Measurements from ENCODE around the gene IKBKE. TPM values are rescaled to one million over a fixed set of nuclear protein-coding genes. Genes with fewer than 3 reads are reported as not detected.

Gene IKBKE
- total RNA-seq, 4 donors from 2014 or later: 5.7 to 27.0 (median 17.4) TPM

DNA sequence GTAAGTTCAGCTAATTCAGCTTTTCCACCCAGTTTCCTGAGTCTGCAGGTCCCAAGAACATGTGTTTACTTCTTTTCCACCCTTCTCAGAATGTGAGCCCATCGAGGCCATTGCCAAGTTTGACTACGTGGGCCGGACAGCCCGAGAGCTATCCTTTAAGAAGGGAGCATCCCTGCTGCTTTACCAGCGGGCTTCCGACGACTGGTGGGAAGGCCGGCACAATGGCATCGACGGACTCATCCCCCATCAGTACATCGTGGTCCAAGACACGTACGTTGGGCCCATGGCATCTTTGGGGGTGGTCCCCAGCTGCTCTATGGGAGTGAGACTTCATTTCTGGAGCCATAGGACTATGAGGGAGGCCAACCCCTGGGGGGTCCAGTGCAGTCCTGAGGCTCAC is 17.2 kb upstream of the IKBKE start:
- TF ChIP-seq EP300 (IDR thresholded peaks at IDR 0.05) (no peak), POLR2AphosphoS5 (IDR thresholded peaks at IDR 0.05) (no peak), POLR2A (IDR thresholded peaks at IDR 0.05) (no peak)
- TF ChIP-seq, protein P1, sequence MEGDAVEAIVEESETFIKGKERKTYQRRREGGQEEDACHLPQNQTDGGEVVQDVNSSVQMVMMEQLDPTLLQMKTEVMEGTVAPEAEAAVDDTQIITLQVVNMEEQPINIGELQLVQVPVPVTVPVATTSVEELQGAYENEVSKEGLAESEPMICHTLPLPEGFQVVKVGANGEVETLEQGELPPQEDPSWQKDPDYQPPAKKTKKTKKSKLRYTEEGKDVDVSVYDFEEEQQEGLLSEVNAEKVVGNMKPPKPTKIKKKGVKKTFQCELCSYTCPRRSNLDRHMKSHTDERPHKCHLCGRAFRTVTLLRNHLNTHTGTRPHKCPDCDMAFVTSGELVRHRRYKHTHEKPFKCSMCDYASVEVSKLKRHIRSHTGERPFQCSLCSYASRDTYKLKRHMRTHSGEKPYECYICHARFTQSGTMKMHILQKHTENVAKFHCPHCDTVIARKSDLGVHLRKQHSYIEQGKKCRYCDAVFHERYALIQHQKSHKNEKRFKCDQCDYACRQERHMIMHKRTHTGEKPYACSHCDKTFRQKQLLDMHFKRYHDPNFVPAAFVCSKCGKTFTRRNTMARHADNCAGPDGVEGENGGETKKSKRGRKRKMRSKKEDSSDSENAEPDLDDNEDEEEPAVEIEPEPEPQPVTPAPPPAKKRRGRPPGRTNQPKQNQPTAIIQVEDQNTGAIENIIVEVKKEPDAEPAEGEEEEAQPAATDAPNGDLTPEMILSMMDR (IDR thresholded peaks at IDR 0.05): no peak
- peaks cover 59% of the 10 kb centered on the region for H3K36me3 ChIP-seq
- WGBS: 98% methylated on average over 13 of the region's 13 CpGs
- no peak for DNase-seq (ENCODE audit: low spot score in 2 of 2)
- H3K27me3 ChIP-seq: no peaks in the 10 kb centered on the region
- H3K4me3 ChIP-seq: no peak overlapping the region
- peaks cover 24% of the 10 kb centered on the region for H3K4me1 ChIP-seq
- no peak overlapping the region for H3K27ac ChIP-seq
- no peaks in the 10 kb centered on the region for H3K9me3 ChIP-seq

DNA sequence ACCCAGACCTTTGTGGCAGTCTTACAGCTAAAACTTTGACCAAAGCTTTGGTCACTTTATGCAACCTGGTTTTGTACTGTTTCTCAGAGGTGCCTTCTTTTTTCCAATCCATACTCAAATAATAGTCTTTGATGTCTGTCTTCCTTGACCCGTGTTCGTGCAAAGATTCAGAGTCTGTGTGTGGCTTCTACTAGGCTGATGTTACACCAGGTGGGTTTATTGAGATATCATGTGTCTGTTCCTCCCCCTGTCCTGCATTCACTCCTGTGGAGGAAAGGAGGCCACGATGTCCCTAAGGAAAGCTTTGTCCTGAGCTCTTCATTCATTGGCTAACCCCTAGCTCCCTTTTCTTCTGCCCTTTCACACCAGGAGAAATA is 15.0 kb upstream of the IKBKE start:
- no peak for DNase-seq (ENCODE audit: low spot score in 2 of 2)
- Histone ChIP-seq H3K27me3 (no peaks in the 10 kb centered on the region), H3K4me1 (peaks cover 24% of the 10 kb centered on the region), H3K9me3 (no peaks in the 10 kb centered on the region), H3K27ac (no peak overlapping the region), H3K36me3 (peaks cover 56% of the 10 kb centered on the region), H3K4me3 (no peak overlapping the region)
- 78% methylated on average over 3 of the region's 3 CpGs for WGBS
- TF ChIP-seq POLR2A (IDR thresholded peaks at IDR 0.05): no peak
- no peak for TF ChIP-seq EP300 (IDR thresholded peaks at IDR 0.05)
- TF ChIP-seq POLR2AphosphoS5 (IDR thresholded peaks at IDR 0.05): no peak
- TF ChIP-seq, protein P1 (IDR thresholded peaks at IDR 0.05): no peak

DNA sequence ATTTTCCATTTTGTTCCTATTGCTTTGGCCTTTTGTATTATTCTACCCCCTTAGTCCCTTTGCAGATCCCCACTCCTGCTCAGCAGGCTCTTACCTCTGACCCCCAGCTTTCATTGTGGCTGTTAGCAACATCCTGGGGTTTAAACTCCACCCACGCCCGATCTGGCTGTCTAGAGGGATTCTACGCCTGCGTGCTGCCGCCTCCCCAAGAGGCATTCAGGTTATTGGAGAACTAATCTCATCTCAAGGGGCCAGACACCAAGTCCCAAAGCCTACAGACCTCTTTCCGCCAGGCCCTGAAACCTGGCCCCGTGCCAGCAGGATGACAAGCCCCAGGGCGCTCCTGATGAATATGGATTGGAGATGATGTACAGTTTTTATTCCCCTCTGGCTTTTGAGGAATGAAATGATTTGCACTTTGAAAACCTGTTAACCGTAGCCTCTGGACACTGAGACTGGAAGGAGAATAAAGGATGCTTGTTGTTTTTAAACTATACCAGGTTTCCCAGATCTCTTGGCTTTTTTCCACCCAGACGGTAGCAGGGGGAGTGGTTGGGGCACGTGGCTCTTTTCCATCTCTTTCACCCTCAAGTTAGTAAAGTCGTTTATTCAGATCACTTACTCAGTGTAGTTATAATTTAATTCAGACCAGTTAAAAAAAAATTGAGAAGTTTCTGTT is 14.5 kb upstream of the IKBKE start:
- Histone ChIP-seq H3K36me3 (peaks cover 53% of the 10 kb centered on the region), H3K4me3 (no peak overlapping the region), H3K4me1 (peaks cover 24% of the 10 kb centered on the region), H3K27ac (no peak overlapping the region), H3K27me3 (no peaks in the 10 kb centered on the region), H3K9me3 (no peaks in the 10 kb centered on the region)
- TF ChIP-seq, protein P1 (IDR thresholded peaks at IDR 0.05): no peak
- TF ChIP-seq POLR2A (IDR thresholded peaks at IDR 0.05): no peak
- TF ChIP-seq POLR2AphosphoS5 (IDR thresholded peaks at IDR 0.05): no peak
- no peak for TF ChIP-seq EP300 (IDR thresholded peaks at IDR 0.05)
- 45% methylated on average over 12 of the region's 12 CpGs for WGBS
- peak in 1 of 2 donors; percentile 64 for DNase-seq (ENCODE audit: low spot score in 2 of 2)

DNA sequence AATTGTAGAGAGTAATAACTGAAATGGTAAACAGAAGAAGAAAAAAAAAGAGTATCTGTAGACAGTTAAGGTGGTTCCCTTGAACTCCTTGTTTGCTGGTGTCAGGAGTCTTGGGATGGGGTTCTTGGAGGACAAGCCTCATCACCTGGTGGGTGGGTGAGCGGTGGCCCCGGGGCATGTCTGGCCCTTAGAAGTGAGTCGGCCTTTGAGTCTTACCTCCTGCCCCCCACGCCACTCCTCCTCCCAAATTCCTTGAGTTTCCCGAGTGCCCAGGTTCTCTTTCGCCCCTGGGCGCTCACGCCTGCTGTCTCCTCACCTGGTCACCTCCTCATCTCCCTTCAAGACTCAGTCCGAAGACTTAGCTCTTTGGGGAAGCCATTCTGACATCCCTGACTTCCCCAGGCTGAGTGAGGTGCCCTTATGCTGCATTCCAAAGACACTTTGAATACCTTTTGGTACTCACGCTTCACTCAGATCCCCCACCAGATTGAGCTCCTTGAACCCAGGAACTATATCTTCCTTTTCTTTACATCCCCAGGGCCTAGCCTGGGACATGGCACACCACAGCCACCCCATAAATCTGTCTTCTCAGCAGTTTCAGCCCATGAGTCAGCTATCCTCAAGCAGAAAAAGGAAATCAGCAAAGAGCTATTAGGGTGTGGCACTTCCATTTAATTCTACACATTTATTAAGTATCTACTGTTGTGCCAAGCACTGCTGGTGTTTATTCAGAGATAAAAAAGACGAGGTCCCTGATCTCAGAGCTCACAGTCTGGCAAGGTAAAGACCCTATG is 13.5 kb upstream of the IKBKE start:
- H3K4me1 ChIP-seq: peaks cover 24% of the 10 kb centered on the region
- no peak overlapping the region for H3K4me3 ChIP-seq
- peak overlapping the region; percentile 38 for H3K27ac ChIP-seq
- H3K27me3 ChIP-seq: no peaks in the 10 kb centered on the region
- TF ChIP-seq POLR2A (IDR thresholded peaks at IDR 0.05): no peak
- no peak for TF ChIP-seq POLR2AphosphoS5 (IDR thresholded peaks at IDR 0.05)
- TF ChIP-seq, protein P1 (IDR thresholded peaks at IDR 0.05): no peak
- TF ChIP-seq EP300 (IDR thresholded peaks at IDR 0.05): no peak
- DNase-seq (ENCODE audit: low spot score in 2 of 2): no peak
- H3K9me3 ChIP-seq: no peaks in the 10 kb centered on the region
- peaks cover 49% of the 10 kb centered on the region for H3K36me3 ChIP-seq
- WGBS: 79% methylated on average over 11 of the region's 11 CpGs

DNA sequence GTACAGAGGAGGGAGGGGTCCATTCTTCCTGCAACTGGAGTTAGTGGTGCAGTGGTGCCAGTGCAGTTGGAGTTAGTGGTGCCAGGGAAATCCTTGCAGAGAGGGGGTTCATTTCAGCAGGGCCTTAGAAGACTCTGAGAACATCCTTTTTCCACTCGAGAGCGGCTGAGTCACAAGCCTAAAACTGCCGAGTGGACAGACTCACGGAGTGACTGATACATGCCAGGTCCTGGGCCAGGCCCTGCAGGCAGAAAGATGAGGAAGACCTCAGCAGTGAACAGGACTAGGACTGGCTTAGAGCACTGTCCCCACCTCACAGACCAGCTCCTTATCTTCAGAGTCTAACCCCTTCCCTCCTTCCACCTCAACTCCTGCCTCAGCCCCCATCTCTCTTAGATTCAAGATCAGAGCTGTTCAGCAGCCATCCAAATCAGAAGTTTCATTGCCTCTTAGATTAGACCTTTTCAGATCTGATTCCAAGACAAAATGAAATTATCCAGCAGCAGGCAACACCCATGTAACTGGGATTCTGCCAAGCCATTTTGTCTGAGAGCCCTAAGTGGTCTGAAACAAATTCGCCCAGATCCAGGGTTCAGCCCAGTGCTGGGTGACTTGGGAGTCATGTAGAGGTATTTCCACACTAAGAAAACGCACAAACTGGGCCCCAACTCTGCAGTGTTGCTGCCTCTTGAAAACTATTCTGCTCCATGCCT is 12.7 kb upstream of the IKBKE start:
- 43% methylated on average over 6 of the region's 6 CpGs for WGBS
- TF ChIP-seq POLR2AphosphoS5 (IDR thresholded peaks at IDR 0.05) (no peak), EP300 (IDR thresholded peaks at IDR 0.05) (no peak), POLR2A (IDR thresholded peaks at IDR 0.05) (no peak)
- TF ChIP-seq, protein P1 (IDR thresholded peaks at IDR 0.05): no peak
- Histone ChIP-seq H3K36me3 (peaks cover 45% of the 10 kb centered on the region), H3K9me3 (no peaks in the 10 kb centered on the region), H3K4me1 (peaks cover 28% of the 10 kb centered on the region), H3K27ac (peak overlapping the region; percentile 24), H3K27me3 (no peaks in the 10 kb centered on the region), H3K4me3 (no peak overlapping the region)
- DNase-seq (ENCODE audit: low spot score in 2 of 2): peak in 1 of 2 donors; percentile 64

All from suprapubic skin (tissue), 4 donors.